ENCODE measurements around the gene SLC43A3. TPM values are rescaled to one million over a fixed set of nuclear protein-coding genes. Genes with fewer than 3 reads are reported as not detected.

Gene SLC43A3
- total RNA-seq, 1 experiment from 2014 or later: 21.4 TPM

- peaks cover 22% of the 10 kb centered on the region for H3K27me3 Mint-ChIP-seq (ENCODE audit: low read depth)
- Histone ChIP-seq H2BK15ac (ENCODE audit: low read depth, low read length) (no peak overlapping the region), H2AFZ (ENCODE audit: low read length) (no peak overlapping the region), H2BK20ac (ENCODE audit: low read depth, low read length, poor library complexity, severe bottlenecking) (no peak overlapping the region), H3K56ac (ENCODE audit: insufficient read length, low read depth, low read length) (no peak overlapping the region), H3K9ac (ENCODE audit: extremely low read depth, insufficient read length, low read length) (no peak overlapping the region), H3K27ac (ENCODE audit: insufficient read length, low read depth, low read length) (no peak overlapping the region), H4K5ac (ENCODE audit: insufficient read length, low read depth, low read length) (no peak overlapping the region), H3K23me2 (ENCODE audit: insufficient read length, low read depth, low read length, poor library complexity, severe bottlenecking) (no peaks in the 10 kb centered on the region), H3K27me3 (ENCODE audit: insufficient read depth, low read length) (no peaks in the 10 kb centered on the region; the same call in 1 of the 2 replicates), H3K18ac (ENCODE audit: insufficient read length, low read depth, low read length) (no peak overlapping the region), H2AK5ac (ENCODE audit: insufficient read length, low read length) (no peak overlapping the region), H3K4ac (ENCODE audit: low read depth, low read length) (no peak overlapping the region), H4K8ac (replicated peaks; ENCODE audit: insufficient read length, low read depth, low read length) (no peak overlapping the region), H3K14ac (ENCODE audit: insufficient read depth, low read length) (no peak overlapping the region), H3K79me2 (ENCODE audit: insufficient read depth, low read length) (no peaks in the 10 kb centered on the region), H2BK5ac (ENCODE audit: insufficient read length, low read length) (no peak overlapping the region), H3T11ph (ENCODE audit: low read length) (no peak overlapping the region), H3K23ac (ENCODE audit: insufficient read length, low read depth, low read length) (no peak overlapping the region), H3K4me1 (ENCODE audit: insufficient read depth, low read length) (no peaks in the 10 kb centered on the region), H4K91ac (ENCODE audit: insufficient read length, low read depth, low read length) (no peak overlapping the region), H4K20me1 (ENCODE audit: control insufficient read depth, insufficient read depth, insufficient read length) (no peaks in the 10 kb centered on the region), H3K4me2 (ENCODE audit: insufficient read depth, insufficient read length, low read length) (no peak overlapping the region), H2BK120ac (ENCODE audit: low read depth, low read length, poor library complexity, severe bottlenecking) (no peak overlapping the region), H2BK12ac (ENCODE audit: insufficient read length, low read depth, low read length) (no peak overlapping the region), H3K9me3 (ENCODE audit: control insufficient read depth, low read depth, low read length) (no peaks in the 10 kb centered on the region), H3K79me1 (ENCODE audit: insufficient read depth, low read depth, low read length, poor library complexity, severe bottlenecking) (no peaks in the 10 kb centered on the region)
- H3K36me3 Mint-ChIP-seq (ENCODE audit: insufficient read depth in 1 of 3, low read depth in 3 of 3): no peaks in the 10 kb centered on the region
- WGBS (ENCODE audit: extremely low coverage, insufficient read length, low lambda C conversion rate): no CpG with 5 or more reads among the region's 4 CpGs
- no peak overlapping the region; a peak in 1 of 7 replicates for H3K27ac Mint-ChIP-seq
- H3K4me3 Mint-ChIP-seq: no peak overlapping the region
- H3K9me3 Mint-ChIP-seq: no peaks in the 10 kb centered on the region
- no peak for DNase-seq
- no peak for TF ChIP-seq CTCF (conservative IDR thresholded peaks at IDR 0.05)
- no peaks in the 10 kb centered on the region for H3K4me1 Mint-ChIP-seq
Observed at GRCh38 chr11:57394203-57394965, 32.5 kb downstream of the SLC43A3 start.

Measured in H9 (cell line).